A549 (cell line): ENCODE measurements around the gene TACC2. TPM values are rescaled to one million over a fixed set of nuclear protein-coding genes. Genes with fewer than 3 reads are reported as not detected.

ENCODE experiments used
- ATAC-seq, 2 experiments: fragments of 200-7000 bp in 1 of 2; fragments of >200 bp in 1 of 2; cut with Nextera tagmentation in 1 of 2; cut with Tn5 transposase in 1 of 2; 3 replicates each; pipeline versions ENCODE4 v1.8.0 to v1.9.1; 2018 to 2020; ENCODE audit warnings: mild to moderate bottlenecking in 1 of 2, moderate library complexity in 1 of 2
- CTCF ChIA-PET: fragments of 300-600 bp; sonication (Branson Sonifier 250); formaldehyde crosslinking; extraction: SDS; loops from one replicate; lab custom pipeline; 2021; ENCODE audit warnings: antibody characterized with exemption, inconsistent platforms; lab: Yijun Ruan, JAX
- POLR2A ChIA-PET: fragments of 350-600 bp; formaldehyde crosslinking; extraction: SDS; loops from one replicate; lab custom pipeline; 2021; ENCODE audit warnings: antibody characterized with exemption, inconsistent platforms; lab: Yijun Ruan, JAX
- DNase-seq, 2 experiments: peaks; one replicate each; pipeline versions ENCODE4 v3.0.0 to v3.0.0-alpha.2; 2011 to 2016; ENCODE audit warnings: low read depth in 1 of 2, low spot score in 1 of 2
- FAIRE-seq: peaks from 2 replicates; lab custom pipeline; 2011; peaks lifted over from hg19 to GRCh38; lab: Jason Lieb, UNC
- H3K27ac ChIP-seq, 2 experiments: fragments of >200 bp; sonication (Bioruptor Twin); formaldehyde crosslinking; 3 replicates each; pipeline ENCODE4 v1.5.1; 2016 to 2017
- H3K4me1 ChIP-seq: fragments of >200 bp; sonication (Bioruptor Twin); formaldehyde crosslinking; 3 replicates; pipeline ENCODE4 v1.6.1; 2016
- H3K4me2 ChIP-seq: fragments of >200 bp; sonication (Bioruptor Twin); formaldehyde crosslinking; 3 replicates; pipeline ENCODE4 v1.6.1; 2016
- H3K4me3 ChIP-seq: fragments of >200 bp; sonication (Bioruptor Twin); formaldehyde crosslinking; 3 replicates; pipeline ENCODE4 v1.5.1; 2016
- H3K9me3 ChIP-seq: fragments of >200 bp; sonication (Bioruptor Twin); formaldehyde crosslinking; 3 replicates; pipeline ENCODE4 v1.6.1; 2016
- ATOH8 ChIP-seq: fragments of 250-450 bp; sonication (Bioruptor Pico); IDR thresholded peaks from 2 replicates; pipeline ENCODE4 v1.5.0; 2020; ENCODE audit warnings: low read depth, mild to moderate bottlenecking, moderate library complexity
- BCL3 ChIP-seq: fragments of >200 bp; sonication (Bioruptor Twin); formaldehyde crosslinking; IDR thresholded peaks from 3 replicates; pipeline ENCODE4 v1.6.1; 2016
- CBX2 ChIP-seq: fragments of 200-600 bp; sonication (generic); IDR thresholded peaks from 2 replicates; pipeline ENCODE4 v1.6.1; 2016; ENCODE audit warnings: low read depth, mild to moderate bottlenecking, borderline replicate concordance
- CHD2 ChIP-seq: fragments of 150-350 bp; IDR thresholded peaks from 2 replicates; pipeline ENCODE4 v1.6.1; 2014; ENCODE audit warnings: low read length; ENCODE audit not compliant: partially characterized antibody
- CHD4 ChIP-seq: fragments of 200-600 bp; sonication (generic); IDR thresholded peaks from 2 replicates; pipeline ENCODE4 v1.6.1; 2016; ENCODE audit warnings: antibody characterized with exemption, mild to moderate bottlenecking, borderline replicate concordance
- CTCF ChIP-seq: fragments of >200 bp; sonication (Bioruptor Twin); formaldehyde crosslinking; IDR thresholded peaks from 3 replicates; pipeline ENCODE4 v1.5.1; 2016
- ELK1 ChIP-seq: fragments of 150-350 bp; IDR thresholded peaks from 2 replicates; pipeline ENCODE4 v1.6.1; 2014; ENCODE audit warnings: low read depth, mild to moderate bottlenecking, low read length
- EP300 ChIP-seq, 2 experiments: fragments of >200 bp; sonication (Bioruptor Twin); formaldehyde crosslinking; IDR thresholded peaks; 2 replicates in 1 of 2; 3 replicates in 1 of 2; pipeline ENCODE4 v1.6.1; 2016 to 2017
- FOSB ChIP-seq: fragments of 250-450 bp; sonication (Bioruptor Pico); IDR thresholded peaks from 2 replicates; pipeline ENCODE4 v1.5.0; 2020; ENCODE audit warnings: mild to moderate bottlenecking, moderate library complexity
- FOSL2 ChIP-seq, 2 experiments: fragments of 450-650 bp in 1 of 2; fragments of >200 bp in 1 of 2; sonication (Bioruptor Twin) in 1 of 2; formaldehyde crosslinking; IDR thresholded peaks; 2 replicates each; pipeline versions ENCODE4 v1.5.0 to v1.6.1; 2016 to 2020; ENCODE audit warnings: mild to moderate bottlenecking in 1 of 2, moderate library complexity in 1 of 2
- HEYL ChIP-seq: fragments of 250-450 bp; sonication (Bioruptor Pico); IDR thresholded peaks from 2 replicates; pipeline ENCODE4 v1.8.0; 2021; ENCODE audit warnings: mild to moderate bottlenecking, moderate library complexity
- HOXB13 ChIP-seq: fragments of 250-450 bp; sonication (Bioruptor Pico); IDR thresholded peaks from 2 replicates; pipeline ENCODE4 v1.5.0; 2020; ENCODE audit warnings: low read depth, mild to moderate bottlenecking, moderate library complexity
- HOXB5 ChIP-seq: fragments of 250-450 bp; sonication (Bioruptor Pico); IDR thresholded peaks from 2 replicates; pipeline ENCODE4 v1.5.0; 2020; ENCODE audit warnings: mild to moderate bottlenecking, moderate library complexity
- JUN ChIP-seq, 2 experiments: fragments of >200 bp; sonication (Bioruptor Twin); formaldehyde crosslinking; IDR thresholded peaks; 2 replicates in 1 of 2; 3 replicates in 1 of 2; pipeline ENCODE4 v1.6.1; 2016 to 2017
- KDM5A ChIP-seq: fragments of 200-600 bp; sonication (generic); IDR thresholded peaks from 2 replicates; pipeline ENCODE4 v1.6.1; 2016; ENCODE audit warnings: antibody characterized with exemption, mild to moderate bottlenecking
- MAFK ChIP-seq: fragments of 450-650 bp; IDR thresholded peaks from 2 replicates; pipeline ENCODE4 v1.6.1; 2014; ENCODE audit not compliant: partially characterized antibody
- MYC ChIP-seq: IDR thresholded peaks from 2 replicates; pipeline ENCODE4 v1.6.1; 2012; ENCODE audit warnings: mild to moderate bottlenecking, inconsistent platforms, low read length, improper control_type of control experiment, borderline replicate concordance
- NFE2L2 ChIP-seq: fragments of 150-350 bp; conservative IDR thresholded peaks from 2 replicates; pipeline ENCODE4 v1.6.1; 2014; ENCODE audit warnings: low read length
- RAD21 ChIP-seq, 2 experiments: fragments of >200 bp in 1 of 2; sonication (Bioruptor Twin) in 1 of 2; formaldehyde crosslinking in 1 of 2; IDR thresholded peaks in 1 of 2; conservative IDR thresholded peaks in 1 of 2; 2 replicates in 1 of 2; 3 replicates in 1 of 2; pipeline ENCODE4 v1.6.1; 2012 to 2018; ENCODE audit warnings: inconsistent platforms in 1 of 2
- RARB ChIP-seq: fragments of 250-450 bp; sonication (Bioruptor Pico); IDR thresholded peaks from 2 replicates; pipeline ENCODE4 v1.8.0; 2021; ENCODE audit warnings: mild to moderate bottlenecking, moderate library complexity
- RNF2 ChIP-seq: fragments of 200-600 bp; sonication (generic); IDR thresholded peaks from 2 replicates; pipeline ENCODE4 v1.6.1; 2016; ENCODE audit warnings: low read depth, mild to moderate bottlenecking, antibody characterized with exemption, moderate library complexity, borderline replicate concordance
- SMC3 ChIP-seq: fragments of >200 bp; sonication (Bioruptor Twin); formaldehyde crosslinking; IDR thresholded peaks from 3 replicates; pipeline ENCODE4 v1.6.1; 2018; ENCODE audit warnings: inconsistent platforms
- ZC3H11A ChIP-seq: fragments of 450-650 bp; IDR thresholded peaks from 2 replicates; pipeline ENCODE4 v1.6.1; 2014; ENCODE audit warnings: antibody characterized with exemption, mild to moderate bottlenecking
- ZSCAN20 ChIP-seq: fragments of 250-450 bp; sonication (Bioruptor Pico); IDR thresholded peaks from 2 replicates; pipeline ENCODE4 v1.8.0; 2022; ENCODE audit warnings: mild to moderate bottlenecking, moderate library complexity
- WGBS: methylation state at CpG from one replicate; pipeline ENCODE4 v1.1.6; 2017; ENCODE audit errors: missing lambda C conversion rate; 5-methylcytosine and 5-hydroxymethylcytosine counted together
- polyA minus RNA-seq: library from RNA; depleted of rRNA, polyadenylated mRNA; stranded (reverse); fragments of >200 nt; gene quantifications from 2 replicates; pipeline ENCODE4 v1.2.3, GENCODE V29; 2011; rRNA and poly(A)+ RNA removed
- polyA plus RNA-seq, 4 experiments: library from polyadenylated mRNA; depleted of rRNA in 3 of 4; stranded (reverse); fragments of >200 nt; fragmentation: RNase III in 1 of 4; extraction: RNeasy Plus Mini Kit Qiagen cat#74134 plus additional on column Dnase treatment in 1 of 4; gene quantifications; 2 replicates in 3 of 4; 3 replicates in 1 of 4; pipeline ENCODE4 v1.2.3, GENCODE V29; 2011 to 2017
- TF ChIP-seq, protein P1 (sequence below): IDR thresholded peaks from 2 replicates; pipeline ENCODE4 v1.6.1; 2012

The TACC2 gene, protein sequence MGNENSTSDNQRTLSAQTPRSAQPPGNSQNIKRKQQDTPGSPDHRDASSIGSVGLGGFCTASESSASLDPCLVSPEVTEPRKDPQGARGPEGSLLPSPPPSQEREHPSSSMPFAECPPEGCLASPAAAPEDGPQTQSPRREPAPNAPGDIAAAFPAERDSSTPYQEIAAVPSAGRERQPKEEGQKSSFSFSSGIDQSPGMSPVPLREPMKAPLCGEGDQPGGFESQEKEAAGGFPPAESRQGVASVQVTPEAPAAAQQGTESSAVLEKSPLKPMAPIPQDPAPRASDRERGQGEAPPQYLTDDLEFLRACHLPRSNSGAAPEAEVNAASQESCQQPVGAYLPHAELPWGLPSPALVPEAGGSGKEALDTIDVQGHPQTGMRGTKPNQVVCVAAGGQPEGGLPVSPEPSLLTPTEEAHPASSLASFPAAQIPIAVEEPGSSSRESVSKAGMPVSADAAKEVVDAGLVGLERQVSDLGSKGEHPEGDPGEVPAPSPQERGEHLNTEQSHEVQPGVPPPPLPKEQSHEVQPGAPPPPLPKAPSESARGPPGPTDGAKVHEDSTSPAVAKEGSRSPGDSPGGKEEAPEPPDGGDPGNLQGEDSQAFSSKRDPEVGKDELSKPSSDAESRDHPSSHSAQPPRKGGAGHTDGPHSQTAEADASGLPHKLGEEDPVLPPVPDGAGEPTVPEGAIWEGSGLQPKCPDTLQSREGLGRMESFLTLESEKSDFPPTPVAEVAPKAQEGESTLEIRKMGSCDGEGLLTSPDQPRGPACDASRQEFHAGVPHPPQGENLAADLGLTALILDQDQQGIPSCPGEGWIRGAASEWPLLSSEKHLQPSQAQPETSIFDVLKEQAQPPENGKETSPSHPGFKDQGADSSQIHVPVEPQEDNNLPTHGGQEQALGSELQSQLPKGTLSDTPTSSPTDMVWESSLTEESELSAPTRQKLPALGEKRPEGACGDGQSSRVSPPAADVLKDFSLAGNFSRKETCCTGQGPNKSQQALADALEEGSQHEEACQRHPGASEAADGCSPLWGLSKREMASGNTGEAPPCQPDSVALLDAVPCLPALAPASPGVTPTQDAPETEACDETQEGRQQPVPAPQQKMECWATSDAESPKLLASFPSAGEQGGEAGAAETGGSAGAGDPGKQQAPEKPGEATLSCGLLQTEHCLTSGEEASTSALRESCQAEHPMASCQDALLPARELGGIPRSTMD (N-terminal part only)
- polyA plus RNA-seq (2011; rRNA removed), result 128 and 170 TPM in 2 replicates
- polyA plus RNA-seq (2012; cell fraction: cytosol; rRNA removed), result 61.6 and 75.3 TPM in 2 replicates
- polyA plus RNA-seq (2012; cell fraction: nucleus; rRNA removed), result 84.2 and 116 TPM in 2 replicates
- 66.2 to 83.3 TPM (median 81.8 TPM) in 3 replicates for polyA plus RNA-seq (2017; fragmentation: RNase III; extraction: RNeasy Plus Mini Kit Qiagen cat#74134 plus additional on column Dnase treatment)
- 89.1 and 99.2 TPM in 2 replicates for polyA minus RNA-seq

DNA sequence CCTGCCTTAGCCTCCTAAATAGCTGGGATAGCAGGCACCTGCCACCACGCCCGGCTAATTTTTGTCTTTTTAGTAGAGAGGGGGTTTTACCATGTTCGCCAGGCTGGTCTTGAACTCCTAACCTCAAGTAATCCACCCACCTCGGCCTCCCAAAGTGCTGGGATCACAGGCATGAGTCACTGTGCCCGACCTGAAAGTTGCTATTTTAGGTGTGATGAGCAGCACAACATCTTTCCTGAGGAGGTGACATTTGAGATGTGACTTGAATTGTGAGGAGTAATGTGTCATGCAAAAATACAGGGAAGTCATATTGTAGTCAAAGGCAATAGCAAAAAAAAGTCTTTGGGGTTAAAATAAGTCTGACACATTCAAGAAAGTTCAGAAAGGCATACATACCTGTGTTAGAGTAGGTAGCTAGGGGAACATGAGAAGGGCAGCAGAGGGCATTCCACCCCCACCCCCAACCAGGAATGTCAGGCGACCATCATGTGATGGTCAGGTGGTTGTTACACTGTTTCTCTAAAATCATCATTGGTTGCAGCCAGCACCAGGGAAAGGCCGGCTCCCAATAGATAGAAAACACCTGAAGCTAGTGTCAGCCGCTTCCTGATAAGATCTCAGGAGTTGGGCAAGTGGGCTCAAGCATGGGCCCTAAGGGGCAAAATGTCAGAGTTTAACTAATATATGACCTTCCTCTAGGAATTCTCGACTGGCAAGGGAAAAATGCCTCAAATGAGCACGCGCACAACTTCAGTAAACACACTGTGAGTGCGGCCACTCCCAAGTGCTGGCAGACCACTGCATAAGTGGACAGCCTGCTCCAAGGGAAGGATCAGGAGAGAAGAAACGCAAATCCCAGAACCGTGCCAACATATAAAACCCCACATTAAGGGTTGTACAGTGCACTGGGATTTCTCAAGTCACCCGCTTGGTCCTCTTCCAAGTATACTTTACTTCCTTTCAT lies at the start of gene TACC2:
Gene TACC2 (plus strand): TSS at position 803 of the 964 bp plus-strand sequence. CDS start 32,819 bp downstream, outside the sequence.
- no peak within 1 kb of the TSS for H3K27ac ChIP-seq
- ChIA-PET CTCF (no interaction called here), POLR2A (no interaction called here)
- no peak for TF ChIP-seq MAFK
- TF ChIP-seq HOXB13 (CRISPR knock-in tag), result no peak
- TF ChIP-seq MYC, result no peak
- no peak for TF ChIP-seq EP300 (IDR thresholded peaks at IDR 0.05)
- no peak for TF ChIP-seq CHD4
- no peak for TF ChIP-seq JUN (IDR thresholded peaks at IDR 0.05)
- TF ChIP-seq RAD21 (conservative IDR thresholded peaks at IDR 0.05 in 1 of 2, IDR thresholded peaks at IDR 0.05 in 1 of 2), result no peak
- TF ChIP-seq HEYL (CRISPR knock-in tag), result no peak
- no peak for TF ChIP-seq FOSL2 (IDR thresholded peaks at IDR 0.05)
- no peak for TF ChIP-seq FOSL2 (CRISPR knock-in tag; IDR thresholded peaks at IDR 0.05)
- TF ChIP-seq HOXB5, result no peak
- TF ChIP-seq ZC3H11A, result no peak
- TF ChIP-seq RNF2, result no peak
- TF ChIP-seq ZSCAN20 (CRISPR knock-in tag), result no peak
- TF ChIP-seq NFE2L2, result no peak
- TF ChIP-seq CHD2, result no peak
- H3K4me3 ChIP-seq, result no peak within 1 kb of the TSS
- H3K9me3 ChIP-seq, result peaks cover 27% of the 10 kb centered on the region
- H3K4me1 ChIP-seq, result no peaks in the 10 kb centered on the region
- ATAC-seq, result no peak
- no peak for DNase-seq
- 0 out of 3 replicates have a peak within 1 kb of the TSS, but pooled peaks have one; percentile 16 for H3K4me2 ChIP-seq
- WGBS, result 77% methylated on average over 15 of the region's 15 CpGs
- FAIRE-seq, result no peak

- peak; percentile 46 for FAIRE-seq
- POLR2A ChIA-PET, result no interaction called here
Measured at GRCh38 chr10:121941532-121941931, 47.4 kb upstream of the TACC2 start.

More at GRCh38 chr10:121941532-121941931, 47.4 kb upstream of the TACC2 start:
- peaks cover 31% of the 10 kb centered on the region for H3K4me1 ChIP-seq
- 86% methylated on average over 3 of the region's 3 CpGs for WGBS
- ATAC-seq (no peak), DNase-seq (no peak)
- CTCF ChIA-PET, result no interaction called here
- no peak overlapping the region for H3K4me2 ChIP-seq
- H3K4me3 ChIP-seq, result no peak overlapping the region
- TF ChIP-seq FOSB (CRISPR knock-in tag) (no peak), ELK1 (no peak), FOSL2 (IDR thresholded peaks at IDR 0.05) (no peak), FOSL2 (CRISPR knock-in tag; IDR thresholded peaks at IDR 0.05) (no peak), KDM5A (no peak), CTCF (no peak), CBX2 (no peak), RNF2 (no peak), SMC3 (no peak), BCL3 (no peak), RARB (CRISPR knock-in tag) (no peak), ATOH8 (CRISPR knock-in tag) (no peak)
- TF ChIP-seq, protein P1, sequence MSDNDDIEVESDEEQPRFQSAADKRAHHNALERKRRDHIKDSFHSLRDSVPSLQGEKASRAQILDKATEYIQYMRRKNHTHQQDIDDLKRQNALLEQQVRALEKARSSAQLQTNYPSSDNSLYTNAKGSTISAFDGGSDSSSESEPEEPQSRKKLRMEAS, result no peak
- TF ChIP-seq, all 56 proteins: peak for 0
- Histone ChIP-seq H3K27ac (peak overlapping the region in 1 of 2 experiments; percentile 67; a peak in 2 of 6 replicates), H3K9me3 (no peaks in the 10 kb centered on the region)
